Measurements from ENCODE around the gene TARP.

TARP gene

GRCh38 chr7:38312821-38313220 is 39.4 kb upstream of the TARP start:
- DNase-seq (ENCODE audit: low spot score), result no peak
- in situ Hi-C loops (cut with MboI; ENCODE audit: low sequenced_read_pairs, unreplicated experiment), result loop anchor here (10.0 kb wide), 2 partner anchors 88 to 208 kb away; no protein-coding TSS in a partner anchor
- TF ChIP-seq, protein P1, sequence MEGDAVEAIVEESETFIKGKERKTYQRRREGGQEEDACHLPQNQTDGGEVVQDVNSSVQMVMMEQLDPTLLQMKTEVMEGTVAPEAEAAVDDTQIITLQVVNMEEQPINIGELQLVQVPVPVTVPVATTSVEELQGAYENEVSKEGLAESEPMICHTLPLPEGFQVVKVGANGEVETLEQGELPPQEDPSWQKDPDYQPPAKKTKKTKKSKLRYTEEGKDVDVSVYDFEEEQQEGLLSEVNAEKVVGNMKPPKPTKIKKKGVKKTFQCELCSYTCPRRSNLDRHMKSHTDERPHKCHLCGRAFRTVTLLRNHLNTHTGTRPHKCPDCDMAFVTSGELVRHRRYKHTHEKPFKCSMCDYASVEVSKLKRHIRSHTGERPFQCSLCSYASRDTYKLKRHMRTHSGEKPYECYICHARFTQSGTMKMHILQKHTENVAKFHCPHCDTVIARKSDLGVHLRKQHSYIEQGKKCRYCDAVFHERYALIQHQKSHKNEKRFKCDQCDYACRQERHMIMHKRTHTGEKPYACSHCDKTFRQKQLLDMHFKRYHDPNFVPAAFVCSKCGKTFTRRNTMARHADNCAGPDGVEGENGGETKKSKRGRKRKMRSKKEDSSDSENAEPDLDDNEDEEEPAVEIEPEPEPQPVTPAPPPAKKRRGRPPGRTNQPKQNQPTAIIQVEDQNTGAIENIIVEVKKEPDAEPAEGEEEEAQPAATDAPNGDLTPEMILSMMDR (IDR thresholded peaks at IDR 0.05; ENCODE audit: borderline replicate concordance, control extremely low read depth, extremely low read depth, insufficient read depth, missing control alignments), result no peak

DNA sequence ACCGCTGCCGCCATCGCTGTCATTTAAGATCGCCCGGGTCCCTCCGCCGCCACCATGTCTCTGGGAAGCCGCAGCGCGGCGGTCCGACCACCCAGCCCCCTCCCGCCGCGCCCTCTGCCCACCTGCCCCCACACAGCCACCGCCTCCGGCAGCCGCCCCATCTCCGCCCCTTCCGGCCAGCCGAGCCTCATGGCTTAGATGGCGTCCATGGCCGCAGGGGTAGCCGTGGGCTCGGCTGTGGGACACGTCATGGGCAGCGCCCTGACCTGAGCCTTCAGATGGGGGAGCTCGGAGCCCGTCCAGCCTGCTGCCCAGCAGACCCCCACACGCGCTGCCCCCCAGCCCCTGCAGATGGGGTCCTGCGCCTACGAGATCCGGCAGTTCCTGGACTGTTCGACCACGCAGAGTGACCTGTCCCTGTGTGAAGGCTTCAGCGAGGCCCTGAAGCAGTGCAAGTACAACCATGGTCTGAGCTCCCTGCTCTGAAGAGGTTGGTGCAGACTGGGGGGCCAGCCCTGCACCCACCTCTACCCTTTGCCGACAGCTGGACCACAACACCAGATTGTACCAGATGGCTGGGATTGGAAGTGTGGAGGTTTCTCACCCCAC is 38.0 kb upstream of the TARP start:
- in situ Hi-C loops (cut with MboI; ENCODE audit: low sequenced_read_pairs, unreplicated experiment), result loop anchor here (10.0 kb wide), 2 partner anchors 87 to 207 kb away; no protein-coding TSS in a partner anchor
- TF ChIP-seq, protein P1 (IDR thresholded peaks at IDR 0.05; ENCODE audit: borderline replicate concordance, control extremely low read depth, extremely low read depth, insufficient read depth, missing control alignments), result no peak
- DNase-seq (ENCODE audit: low spot score), result peak; percentile 75

DNA sequence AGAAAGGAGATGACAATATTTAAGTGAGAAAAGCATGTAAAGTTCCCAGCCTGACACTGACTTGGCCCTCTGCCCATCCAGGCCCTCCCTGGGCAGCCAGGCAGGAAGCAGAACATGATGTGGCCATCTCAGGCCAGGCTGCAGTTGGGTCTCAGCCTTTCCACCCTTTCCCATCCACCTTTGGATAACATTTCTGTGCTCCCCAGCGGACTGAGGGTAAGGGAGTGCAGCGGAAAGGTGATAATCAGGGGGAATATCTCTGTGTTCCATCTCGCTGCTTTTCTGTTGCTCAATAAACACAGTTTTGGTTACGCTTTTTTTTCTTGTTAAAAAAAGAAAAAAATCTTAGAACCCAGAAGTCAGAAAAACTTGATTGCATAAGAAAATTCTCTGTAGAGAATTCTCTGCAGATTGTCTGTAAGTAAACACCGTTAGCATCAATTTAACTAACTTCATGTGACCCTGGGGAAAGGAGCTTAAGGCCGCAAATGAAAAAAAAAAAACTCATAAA is 37.2 kb upstream of the TARP start:
- TF ChIP-seq, protein P1 (IDR thresholded peaks at IDR 0.05; ENCODE audit: borderline replicate concordance, control extremely low read depth, extremely low read depth, insufficient read depth, missing control alignments), result no peak
- in situ Hi-C loops (cut with MboI; ENCODE audit: low sequenced_read_pairs, unreplicated experiment), result loop anchor here (10.0 kb wide), 2 partner anchors 86 to 206 kb away; no protein-coding TSS in a partner anchor
- no peak for DNase-seq (ENCODE audit: low spot score)

DNA sequence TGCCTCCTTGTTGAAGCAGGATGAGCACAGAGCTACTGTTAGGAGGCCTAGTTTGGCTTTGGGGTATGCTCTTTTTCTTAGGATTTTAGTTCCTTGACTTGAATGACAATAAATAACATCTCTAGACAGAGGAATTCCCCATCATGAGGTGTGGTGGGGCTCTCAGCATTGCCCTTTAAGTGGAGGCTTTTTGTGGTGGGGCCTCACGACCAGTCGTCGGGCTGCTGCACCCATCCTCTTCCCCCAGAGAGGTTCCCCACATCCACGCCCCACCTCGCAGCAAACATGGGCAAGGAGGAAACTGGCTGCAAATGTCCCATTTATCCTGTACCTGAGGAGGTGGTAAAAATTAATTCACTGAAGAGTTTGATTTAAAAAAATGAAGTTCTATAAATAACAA is 36.1 kb upstream of the TARP start:
- no peak for DNase-seq (ENCODE audit: low spot score)

DNA sequence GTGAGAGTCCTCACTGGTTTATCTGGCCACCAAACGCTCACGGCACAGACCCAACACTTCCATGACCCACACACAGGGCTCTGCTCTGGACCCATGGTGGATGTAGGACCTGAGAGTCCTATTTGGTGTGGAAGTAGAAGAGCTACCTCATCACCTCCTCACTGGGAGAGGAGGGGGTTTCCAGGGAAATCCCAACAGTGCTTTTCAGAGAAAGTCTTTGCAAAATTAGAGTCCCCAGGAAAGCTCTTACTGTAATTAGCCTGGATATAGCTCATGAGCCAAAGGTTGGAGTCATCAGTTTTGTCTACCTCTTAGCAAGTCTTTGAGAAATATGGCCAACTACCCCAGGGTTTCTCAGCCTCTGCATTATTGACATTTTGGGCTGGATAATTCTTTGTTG is 34.7 kb upstream of the TARP start:
- in situ Hi-C loops (cut with MboI; ENCODE audit: low sequenced_read_pairs, unreplicated experiment), result no loop called here
- no peak for DNase-seq (ENCODE audit: low spot score)
- TF ChIP-seq, protein P1 (IDR thresholded peaks at IDR 0.05; ENCODE audit: borderline replicate concordance, control extremely low read depth, extremely low read depth, insufficient read depth, missing control alignments), result no peak

More for the DNA sequence above, 36.1 kb upstream of the TARP start:
- TF ChIP-seq, protein P1 (IDR thresholded peaks at IDR 0.05; ENCODE audit: borderline replicate concordance, control extremely low read depth, extremely low read depth, insufficient read depth, missing control alignments), result no peak
- in situ Hi-C loops (cut with MboI; ENCODE audit: low sequenced_read_pairs, unreplicated experiment), result no loop called here

- in situ Hi-C loops (cut with MboI; ENCODE audit: low sequenced_read_pairs, unreplicated experiment), result no loop called here
- DNase-seq (ENCODE audit: low spot score), result no peak
- TF ChIP-seq, protein P1 (IDR thresholded peaks at IDR 0.05; ENCODE audit: borderline replicate concordance, control extremely low read depth, extremely low read depth, insufficient read depth, missing control alignments), result no peak
Observed at GRCh38 chr7:38307640-38308039, 34.2 kb upstream of the TARP start.

Measured in GM13976 (cell line).